Measurements from ENCODE around the gene MRS2.
"Not testable (repeated sequence)": the region's sequence is repeated elsewhere in the genome, so short reads cannot be mapped to it uniquely, and the experiment has no call there.

MRS2 gene

DNA sequence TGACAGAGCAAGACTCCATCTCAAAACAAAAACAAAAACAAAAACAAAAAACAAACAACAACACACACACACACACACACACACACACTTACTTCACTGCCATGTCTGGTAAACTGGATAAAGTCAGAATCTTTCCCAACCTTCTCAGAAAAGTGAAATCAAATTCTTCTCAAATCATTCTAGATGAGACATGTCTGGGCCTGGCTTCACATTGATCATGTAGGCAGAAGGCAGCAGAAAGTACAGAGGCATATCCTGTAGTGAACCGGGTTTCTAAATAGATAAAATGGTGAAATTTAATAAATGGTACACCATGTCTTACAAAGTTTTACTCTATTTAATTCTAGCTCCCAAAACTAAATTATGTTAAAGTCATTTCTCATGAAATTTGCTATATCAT lies 14.9 kb upstream of the MRS2 start:
- no peak for DNase-seq (ENCODE audit: low spot score)

DNA sequence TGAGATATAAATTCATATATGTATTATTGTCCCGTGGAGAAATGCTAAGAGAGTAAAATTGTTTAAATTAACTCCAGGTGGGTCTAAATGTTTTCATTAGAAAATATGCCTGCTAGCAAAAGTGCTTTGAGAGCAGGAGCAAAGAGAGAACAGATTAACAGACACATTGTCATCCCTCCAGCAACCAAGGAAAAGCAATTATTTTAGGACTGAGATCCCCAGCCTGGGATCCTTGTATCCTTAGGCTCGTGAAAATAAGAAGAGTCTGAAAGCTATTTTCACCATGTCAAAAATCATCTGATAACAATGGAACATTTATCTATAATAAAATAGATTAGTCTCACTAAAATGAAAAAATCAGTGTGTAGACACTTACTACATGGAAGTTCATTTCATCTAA lies 11.5 kb upstream of the MRS2 start:
- no peak for DNase-seq (ENCODE audit: low spot score)

DNA sequence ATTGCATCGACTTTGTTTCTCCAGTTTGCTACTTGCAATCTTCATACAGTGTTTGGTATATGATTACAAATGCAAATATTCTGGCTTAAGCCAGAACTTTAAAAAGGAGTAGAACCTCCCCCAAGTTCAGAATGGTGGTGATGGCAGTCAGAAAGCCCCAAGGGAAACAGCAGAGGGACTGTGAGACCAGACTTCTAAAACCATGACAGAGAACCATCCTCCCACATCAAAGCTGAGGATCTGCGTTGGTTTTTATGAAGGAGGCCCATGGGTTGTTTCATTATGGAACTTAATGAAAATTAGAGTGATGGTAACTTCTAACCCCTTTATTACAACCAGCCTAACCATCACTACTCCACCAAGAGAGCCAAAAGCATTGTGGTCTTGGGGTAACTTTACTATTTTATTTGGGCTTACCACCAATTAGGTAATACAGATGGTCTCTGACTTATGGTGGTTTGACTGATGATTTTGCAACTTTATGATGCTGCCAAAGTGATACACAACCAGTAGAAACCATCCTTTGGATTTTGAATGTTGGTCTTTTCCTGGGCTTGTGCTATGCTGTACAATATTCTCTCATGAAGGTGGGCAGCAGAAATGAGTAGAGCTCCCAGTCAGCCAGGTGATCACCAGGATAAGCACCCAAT lies 10.9 kb upstream of the MRS2 start:
- DNase-seq (ENCODE audit: low spot score): no peak

DNA sequence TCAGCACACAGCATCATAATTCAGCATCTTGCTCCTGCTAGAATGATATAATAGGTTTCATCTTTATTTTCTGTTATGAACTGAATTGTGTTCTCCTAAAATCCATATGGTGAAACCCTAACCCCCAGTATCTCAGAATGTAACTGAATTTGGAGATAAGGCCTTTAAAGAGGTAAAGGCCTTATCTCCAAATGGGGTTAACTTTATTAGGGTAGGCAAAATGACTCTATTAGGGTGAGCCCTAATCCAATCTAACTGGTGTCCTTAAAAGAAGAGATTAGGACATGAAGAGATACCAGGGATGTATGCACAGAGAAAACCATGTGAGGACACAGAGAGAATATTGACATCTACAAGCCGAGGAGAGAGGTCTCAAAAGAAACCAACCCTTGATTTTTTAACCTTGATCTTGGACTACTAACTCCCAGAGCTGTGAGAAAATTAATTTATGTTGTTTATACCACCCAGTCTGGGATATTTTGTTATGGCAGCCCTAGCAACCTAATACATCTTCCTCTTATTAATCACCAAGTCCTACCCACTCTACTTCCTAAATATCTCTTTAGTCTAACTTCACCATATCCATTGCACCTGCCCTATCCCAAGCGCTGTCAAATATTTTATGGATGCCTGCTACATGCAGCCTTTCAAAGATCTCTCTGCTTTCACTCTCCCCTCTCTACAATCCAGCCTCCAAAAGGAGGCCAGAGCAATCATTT lies 8.5 kb upstream of the MRS2 start:
- DNase-seq (ENCODE audit: low spot score): peak; percentile 91

DNA sequence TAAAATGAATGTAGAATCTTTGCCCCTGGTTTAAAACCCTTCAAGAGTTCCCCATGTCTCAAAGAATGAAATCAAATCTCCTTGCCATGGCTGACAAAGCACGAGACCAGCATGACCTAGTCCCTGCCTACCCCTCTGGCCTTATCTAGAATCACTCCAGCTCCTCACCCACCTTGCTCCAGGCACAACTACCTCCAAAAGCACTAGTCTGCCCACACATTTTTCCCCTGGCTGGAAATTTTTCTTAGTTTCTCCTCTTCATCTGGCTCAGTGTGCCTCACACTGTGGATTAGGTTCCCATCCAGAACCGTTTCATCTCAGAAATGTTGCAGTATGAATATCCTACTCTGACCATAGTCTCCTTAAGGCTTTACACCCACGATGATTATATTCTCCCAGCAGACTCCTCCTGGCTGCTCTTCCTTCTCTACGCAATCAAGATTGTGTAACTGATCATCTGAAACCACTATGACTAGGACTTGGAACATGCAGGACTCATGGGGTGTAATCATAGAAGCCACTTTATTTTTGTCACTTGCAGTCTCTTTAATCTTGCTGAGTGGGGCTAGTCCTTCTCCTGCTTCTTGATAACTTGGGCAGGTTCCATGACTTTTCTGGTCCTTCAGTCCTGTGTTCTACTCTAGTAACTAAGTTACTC lies 7.8 kb upstream of the MRS2 start:
- DNase-seq (ENCODE audit: low spot score): peak; percentile 32

DNA sequence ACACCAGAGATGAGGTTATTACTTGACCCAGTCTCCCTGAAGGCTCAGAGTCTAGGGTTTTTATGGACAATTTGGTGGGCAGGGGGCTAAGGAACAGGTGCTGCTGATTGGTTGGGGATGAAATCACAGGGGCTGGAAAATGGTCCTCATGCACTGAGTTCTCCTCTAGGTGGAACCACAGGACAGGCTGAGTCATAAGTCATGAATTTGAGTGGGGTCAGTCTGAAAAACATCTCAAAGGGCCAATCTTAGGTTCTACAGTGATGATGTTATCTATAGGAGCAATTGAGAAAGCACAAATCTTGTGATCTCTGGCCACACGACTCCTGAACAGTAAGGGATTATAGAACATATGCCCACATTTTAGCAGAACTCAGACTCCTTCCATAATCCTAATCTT lies 5.9 kb upstream of the MRS2 start:
- DNase-seq (ENCODE audit: low spot score): no peak

DNA sequence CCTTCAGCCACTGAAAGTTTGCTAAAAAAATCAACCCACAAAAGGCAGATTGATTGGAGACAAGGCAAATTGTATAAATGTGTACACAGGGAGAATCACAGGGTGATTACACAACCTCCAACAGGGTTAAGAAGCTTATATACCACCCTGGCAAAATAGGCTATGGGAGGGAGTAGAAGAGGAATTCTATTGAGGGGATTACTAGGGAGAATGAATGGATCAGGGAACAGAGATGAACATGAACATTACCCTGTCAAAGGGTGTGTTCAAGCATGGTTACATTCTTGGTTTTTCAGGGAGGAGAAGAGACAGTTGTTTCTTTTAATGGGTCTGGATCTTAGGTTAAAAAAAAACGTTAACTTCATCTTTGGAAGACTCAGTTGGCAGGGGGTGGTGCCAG lies 5.1 kb upstream of the MRS2 start:
- no peak for DNase-seq (ENCODE audit: low spot score)

DNA sequence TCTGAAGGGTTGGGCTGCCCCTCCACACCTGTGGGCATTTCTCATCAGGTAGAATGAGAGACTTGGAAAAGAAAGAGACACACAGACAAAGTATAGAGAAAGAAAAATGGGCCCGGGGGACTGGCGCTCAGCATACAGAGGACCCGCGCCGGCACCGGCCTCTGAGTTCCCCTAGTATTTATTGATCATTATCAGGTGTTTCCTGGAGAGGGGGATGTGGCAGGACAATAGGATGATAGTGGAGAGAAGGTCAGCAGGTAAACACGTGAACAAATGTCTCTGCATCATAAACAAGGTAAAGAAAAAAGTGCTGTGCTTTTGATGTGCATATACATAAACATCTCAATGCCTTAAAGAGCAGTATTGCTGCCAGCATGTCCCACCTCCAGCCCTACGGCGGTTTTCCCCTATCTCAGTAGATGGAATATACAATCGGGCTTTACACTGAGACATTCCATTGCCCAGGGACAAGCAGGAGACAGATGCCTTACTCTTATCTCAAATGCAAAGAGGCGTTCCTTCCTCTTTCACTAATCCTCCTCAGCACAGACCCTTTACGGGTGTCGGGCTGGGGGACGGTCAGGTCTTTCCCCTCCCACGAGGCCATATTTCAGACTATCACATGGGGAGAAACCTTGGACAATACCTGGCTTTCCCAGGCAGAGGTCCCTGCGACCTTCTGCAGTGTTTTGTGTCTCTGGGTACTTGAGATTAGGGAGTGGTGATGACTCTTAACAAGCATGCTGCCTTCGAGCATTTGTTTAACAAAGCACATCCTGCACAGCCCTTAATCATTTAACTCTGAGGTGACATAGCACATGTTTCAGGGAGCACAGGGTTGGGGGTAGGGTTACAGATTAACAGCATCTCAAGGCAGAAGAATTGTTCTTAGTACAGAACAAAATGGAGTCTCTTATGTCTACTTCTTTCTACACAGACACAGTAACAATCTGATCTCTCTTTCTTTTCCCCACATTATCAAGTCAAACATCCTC lies 2.4 kb upstream of the MRS2 start:
- not testable (repeated sequence) for DNase-seq (ENCODE audit: low spot score)

DNA sequence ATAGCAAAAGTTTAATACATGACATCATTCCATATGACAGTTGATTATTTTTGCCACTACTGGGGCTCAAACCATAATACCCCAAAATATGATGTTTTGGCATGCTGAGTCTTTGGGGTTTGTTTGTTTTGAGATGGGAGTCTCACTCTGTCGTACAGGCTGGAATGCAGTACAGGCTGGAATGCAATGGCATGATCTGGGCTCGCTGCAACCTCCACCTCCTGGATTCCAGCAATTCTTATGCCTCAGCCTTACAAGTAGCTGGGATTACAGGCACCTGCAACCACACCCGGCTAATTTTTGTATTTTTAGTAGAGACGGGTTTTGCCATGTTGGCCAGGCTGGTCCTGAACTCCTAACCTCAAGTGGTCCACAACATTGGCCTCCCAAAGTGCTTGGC lies 1.3 kb upstream of the MRS2 start:
- no peak for DNase-seq (ENCODE audit: low spot score)

DNA sequence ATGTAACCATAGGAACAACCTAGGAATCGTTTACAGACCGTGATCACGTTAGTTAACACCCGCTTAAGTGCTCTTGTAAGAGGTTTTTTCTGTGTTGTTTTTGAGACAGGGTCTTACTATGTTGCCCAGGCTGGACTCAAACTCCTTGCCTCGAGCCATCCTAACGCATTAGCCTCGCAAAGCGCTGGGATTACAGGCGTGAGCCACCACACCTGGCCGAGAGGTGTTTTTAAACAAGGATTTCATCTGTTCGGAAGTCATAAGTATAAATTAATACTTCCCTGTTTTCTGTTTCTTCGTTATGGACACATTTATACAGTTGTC lies 727 bp downstream of the MRS2 start:
- no peak for DNase-seq (ENCODE audit: low spot score)

DNA sequence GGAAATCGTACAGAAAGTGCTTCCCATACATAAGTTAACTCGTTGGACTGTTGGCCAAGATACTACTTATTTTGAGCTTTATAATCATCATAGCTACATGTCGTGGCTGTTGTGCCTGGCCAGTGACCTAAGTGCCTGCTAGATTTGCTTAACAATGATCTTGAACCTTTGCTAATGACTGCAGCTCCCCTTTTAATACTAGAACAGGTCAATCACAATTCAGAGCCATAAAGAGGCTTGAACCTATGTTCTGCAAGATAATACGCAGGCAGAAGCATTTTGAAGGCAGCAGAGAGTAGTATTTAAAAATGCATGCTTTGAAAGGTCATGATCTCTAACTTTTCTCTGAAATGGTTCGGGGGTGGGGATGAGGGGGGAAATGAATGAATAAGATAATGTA lies 2.5 kb downstream of the MRS2 start:
- DNase-seq (ENCODE audit: low spot score): no peak

DNA sequence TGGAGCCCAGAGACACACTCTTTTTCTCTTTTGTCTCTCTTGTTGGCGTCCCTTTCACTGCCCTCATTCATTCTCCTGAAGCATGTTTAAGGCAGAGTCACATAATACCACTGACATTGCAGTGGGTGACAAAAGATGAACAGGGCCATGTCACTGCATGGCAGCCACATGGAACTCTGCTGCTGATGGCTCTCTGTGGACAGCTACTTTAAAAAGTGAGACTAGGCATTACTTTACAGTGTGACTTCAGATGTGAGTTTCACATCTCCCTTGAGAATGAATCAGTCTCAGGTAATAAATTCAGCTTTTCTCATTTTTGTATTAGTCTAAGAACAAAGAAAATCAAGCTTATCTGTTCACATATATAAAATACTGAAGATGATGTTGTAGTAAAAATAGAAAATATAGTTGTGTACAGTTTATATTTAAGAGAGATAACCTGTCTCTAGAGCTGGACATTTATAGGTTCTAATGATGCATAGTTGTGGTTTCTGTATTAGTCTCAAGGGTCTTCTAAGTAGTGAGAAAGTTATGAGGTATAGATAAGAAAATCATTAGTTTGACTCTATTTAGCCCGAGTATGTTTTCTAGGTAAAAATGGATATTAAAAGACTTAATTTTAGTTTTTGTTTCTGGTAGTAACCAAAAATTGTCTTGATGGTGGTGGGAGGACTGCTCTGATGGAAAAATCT lies 6.1 kb downstream of the MRS2 start:
- DNase-seq (ENCODE audit: low spot score): no peak

DNA sequence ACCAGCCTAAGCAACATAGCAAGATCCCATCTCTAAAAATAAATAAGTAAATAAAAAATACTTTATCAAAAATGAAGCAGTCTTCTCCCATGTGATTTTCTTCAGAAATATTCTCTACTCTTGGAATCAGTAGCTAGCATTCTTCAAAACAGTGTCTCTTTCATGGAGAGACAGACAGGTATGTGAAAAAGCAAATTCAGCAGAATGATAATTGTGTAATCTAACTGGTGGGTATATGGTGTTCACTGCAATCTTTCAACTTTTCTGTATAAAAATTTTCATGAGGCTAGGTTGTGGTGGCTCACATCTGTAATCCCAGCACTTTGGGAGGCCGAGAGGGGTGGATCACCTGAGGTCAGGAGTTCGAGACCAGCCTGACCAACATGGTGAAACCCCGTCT lies 7.9 kb downstream of the MRS2 start:
- no peak for DNase-seq (ENCODE audit: low spot score)

DNA sequence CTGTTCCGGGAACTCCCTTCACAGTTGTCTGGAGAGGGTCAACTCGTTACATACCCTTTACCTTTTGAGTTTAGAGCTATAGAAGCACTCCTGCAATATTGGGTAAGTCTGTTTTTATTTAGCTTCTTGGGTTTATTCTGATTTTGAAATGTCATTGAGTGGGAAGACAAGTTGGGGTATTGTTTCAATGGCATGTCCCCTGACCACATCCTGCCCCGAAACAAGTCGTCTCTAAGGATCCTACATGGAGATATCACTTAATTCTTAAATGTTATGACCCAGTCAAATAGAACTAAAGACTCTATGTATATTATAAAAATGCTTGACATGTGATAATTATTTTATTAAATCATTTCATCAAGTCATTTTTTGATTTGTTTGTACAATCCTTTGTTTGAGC lies 9.6 kb downstream of the MRS2 start:
- no peak for DNase-seq (ENCODE audit: low spot score)

DNA sequence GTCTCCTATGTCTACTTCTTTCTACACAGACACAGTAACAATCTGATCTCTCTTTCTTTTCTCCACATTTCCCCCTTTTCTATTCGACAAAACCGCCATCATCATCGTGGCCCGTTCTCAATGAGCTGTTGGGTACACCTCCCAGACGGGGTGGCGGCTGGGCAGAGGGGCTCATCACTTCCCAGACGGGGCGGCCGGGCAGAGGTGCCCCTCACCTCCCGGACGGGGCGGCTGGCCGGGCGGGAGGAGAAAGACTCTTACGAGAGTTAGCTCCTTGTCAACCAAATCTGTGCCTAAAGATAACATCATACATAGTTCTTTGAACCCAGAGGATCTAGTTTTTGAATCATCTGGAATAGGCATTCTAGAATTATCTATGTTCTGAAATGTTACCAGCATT lies 11.8 kb downstream of the MRS2 start:
- not testable (repeated sequence) for DNase-seq (ENCODE audit: low spot score)

DNA sequence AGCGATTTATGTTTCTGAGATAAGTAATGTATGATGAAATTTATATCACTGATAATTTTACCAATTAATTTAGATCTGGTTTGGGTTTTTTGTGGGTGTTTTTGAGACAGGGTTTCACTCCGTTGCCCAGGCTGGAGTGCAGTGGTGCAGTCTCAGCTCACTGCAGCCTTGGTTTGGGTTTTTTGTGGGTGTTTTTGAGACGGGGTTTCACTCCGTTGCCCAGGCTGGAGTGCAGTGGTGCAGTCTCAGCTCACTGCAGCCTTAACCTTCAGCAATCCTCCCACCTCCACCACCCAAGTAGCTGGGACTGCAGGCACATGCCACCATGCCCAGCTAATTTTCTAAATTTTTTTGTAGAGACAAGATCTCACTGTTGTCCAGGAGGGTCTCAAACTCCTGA lies 13.0 kb downstream of the MRS2 start:
- DNase-seq (ENCODE audit: low spot score): no peak

DNA sequence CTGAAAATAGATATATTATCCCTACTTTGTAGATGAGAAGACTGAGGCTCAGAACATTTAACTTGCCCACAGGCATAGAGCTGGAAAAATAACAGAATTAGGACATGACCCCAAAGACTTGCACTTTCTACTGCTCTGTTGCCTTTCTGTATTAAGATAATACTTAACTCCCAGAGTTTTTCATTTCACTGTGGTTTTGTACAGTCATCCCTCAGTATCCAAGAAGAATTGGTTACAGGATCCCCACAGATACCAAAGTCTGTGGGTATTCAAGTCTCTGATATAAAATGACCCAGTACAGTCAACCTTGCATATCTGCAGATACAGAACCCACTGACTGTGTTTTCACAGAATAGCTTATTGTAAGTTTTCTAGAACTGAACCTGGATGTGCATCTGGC lies 16.8 kb downstream of the MRS2 start:
- no peak for DNase-seq (ENCODE audit: low spot score)

DNA sequence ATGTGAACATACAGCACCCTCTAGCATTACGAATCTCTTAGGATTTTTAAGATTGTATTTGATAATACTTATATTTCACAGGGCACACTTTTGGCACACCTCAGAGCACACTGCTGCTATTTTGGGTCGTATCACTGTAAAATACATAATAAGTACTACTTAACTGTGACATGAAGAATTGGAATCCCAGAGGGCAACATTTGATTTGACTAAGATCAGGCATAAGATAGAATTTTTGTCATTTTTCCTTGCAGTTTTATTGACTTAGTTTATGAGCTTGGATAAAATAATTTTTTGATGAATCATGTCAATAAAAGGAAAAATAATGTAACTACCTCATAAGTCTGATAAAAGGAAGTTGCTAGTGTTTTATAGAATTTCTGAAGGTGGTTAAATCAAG lies 22.4 kb downstream of the MRS2 start:
- DNase-seq (ENCODE audit: low spot score): no peak

DNA sequence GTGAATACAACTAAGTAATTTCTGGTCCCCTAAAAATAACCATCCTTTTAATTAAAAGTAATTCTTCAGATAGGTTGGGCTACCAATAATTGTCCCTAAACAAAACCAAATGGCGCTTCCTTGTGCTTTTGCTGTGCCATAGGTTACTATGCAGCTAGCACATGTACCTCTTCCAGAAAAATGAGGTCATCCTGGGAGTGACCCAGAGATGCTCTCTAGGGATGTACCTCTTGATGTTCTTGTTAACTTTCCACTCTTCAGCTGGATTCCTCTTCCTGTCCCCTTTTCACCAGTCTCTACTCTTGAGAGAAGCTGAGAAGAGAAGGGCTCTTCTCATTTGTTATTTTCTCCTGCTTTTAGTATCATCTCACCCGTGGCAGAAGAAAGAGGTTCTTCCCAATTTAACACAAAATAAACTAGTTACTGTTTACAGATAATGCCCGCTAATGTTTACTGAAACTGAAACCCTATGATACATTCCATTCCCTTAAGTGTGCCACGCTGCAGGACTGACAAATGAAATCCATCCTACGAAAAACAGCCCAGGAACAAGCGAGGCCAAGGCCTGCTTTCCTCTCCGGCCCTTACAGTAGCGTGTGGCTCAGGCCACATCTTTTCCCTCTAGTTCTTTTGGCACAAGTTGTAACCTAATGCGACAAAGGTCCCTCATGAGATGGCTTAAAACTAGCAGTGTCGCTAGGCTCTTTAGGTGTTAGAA lies 24.2 kb downstream of the MRS2 start:
- DNase-seq (ENCODE audit: low spot score): no peak

DNA sequence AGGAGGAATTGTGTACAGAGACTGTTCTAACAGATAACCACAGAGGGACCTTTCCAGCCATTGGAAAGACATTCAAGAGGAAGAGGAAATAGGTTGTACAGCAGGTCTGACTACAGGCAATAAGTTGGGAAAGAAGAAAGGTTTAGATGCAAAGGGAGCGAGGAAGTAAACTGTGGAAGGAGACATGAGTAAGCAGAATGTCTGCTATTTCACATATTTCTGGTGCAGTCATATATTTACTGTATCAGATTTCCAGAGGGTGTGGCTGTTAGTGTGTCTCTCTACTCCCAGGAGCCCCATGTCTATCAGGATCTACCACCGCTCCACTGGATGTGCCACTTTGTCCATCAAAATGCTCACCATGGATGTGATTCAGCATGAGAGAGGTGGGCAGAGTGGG lies 25.9 kb downstream of the MRS2 start:
- no peak for DNase-seq (ENCODE audit: low spot score)

DNA sequence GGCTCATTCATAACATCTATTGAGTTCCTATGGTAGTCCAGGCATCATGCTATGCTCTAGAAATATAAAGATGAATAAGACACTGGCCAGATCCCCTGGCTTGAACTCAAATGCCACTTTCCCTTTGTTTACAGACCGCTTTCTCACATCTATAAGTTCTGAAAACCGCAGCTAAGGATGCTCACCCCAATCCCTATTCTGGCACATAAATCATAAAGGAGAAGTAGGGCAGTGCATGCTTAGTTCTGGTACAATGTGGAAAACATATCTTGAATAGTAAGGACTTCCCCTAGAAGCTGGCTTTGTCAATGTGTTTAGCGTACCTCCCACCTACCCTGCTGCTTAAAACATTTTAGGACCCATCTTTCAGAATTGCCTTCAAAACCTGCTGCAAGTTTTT lies 26.4 kb downstream of the MRS2 start:
- no peak for DNase-seq (ENCODE audit: low spot score)
